ENCODE results near the gene EPHA1. TPM values are rescaled to one million over a fixed set of nuclear protein-coding genes. Genes with fewer than 3 reads are reported as not detected.

The EPHA1 gene
- total and polyA plus RNA-seq, 10 donors: 0.80 to 4.5 (median 2.3) TPM

GRCh38 chr7:143390104-143390772, 18.4 kb downstream of the EPHA1 start:
- Histone ChIP-seq H3K27me3 (replicated peaks in 1 of 7) (no peaks in the 10 kb centered on the region), H3K4me1 (peaks cover 11 to 100% (median 65%) of the 10 kb centered on the region in 6 donors), H3K36me3 (peaks cover 3 to 74% (median 56%) of the 10 kb centered on the region in 6 donors), H3K9me3 (no peaks in the 10 kb centered on the region), H3K4me3 (no peak overlapping the region), H3K27ac (peak overlapping the region in 3 of 8 donors; percentile 31 to 100 (median 38))
- DNase-seq: no peak
- WGBS, 5 donors: 89 to 96% (median 93%) methylated on average over 4 to 10 of the region's 10 CpGs
- TF ChIP-seq POLR2AphosphoS5 (IDR thresholded peaks at IDR 0.05) (peak in 1 of 3 donors; percentile 17), CTCF (IDR thresholded peaks at IDR 0.05 in 8 of 11, conservative IDR thresholded peaks at IDR 0.05 in 3 of 11) (no peak), POLR2A (IDR thresholded peaks at IDR 0.05) (no peak)
- intact Hi-C loops (cut with DNase I; ENCODE audit: low total_unique reads): no loop called here

- 83 to 93% (median 90%) methylated on average over 12 to 15 of the region's 15 CpGs for WGBS, 5 donors
Measured at GRCh38 chr7:143389316-143390103, 19.1 kb downstream of the EPHA1 start.

GRCh38 chr7:143388491-143389101, 20.1 kb downstream of the EPHA1 start:
- WGBS, 5 donors: 86 to 96% (median 95%) methylated on average over 16 to 28 of the region's 28 CpGs
- peaks cover 21 to 100% (median 74%) of the 10 kb centered on the region in 6 donors for H3K4me1 ChIP-seq
- no peak for DNase-seq

More at GRCh38 chr7:143389316-143390103, 19.1 kb downstream of the EPHA1 start:
- no peaks in the 10 kb centered on the region for H3K27me3 ChIP-seq (replicated peaks in 1 of 7)
- peaks cover 14 to 100% (median 66%) of the 10 kb centered on the region in 6 donors for H3K4me1 ChIP-seq
- H3K36me3 ChIP-seq: peaks cover 3 to 79% (median 56%) of the 10 kb centered on the region in 6 donors
- H3K4me3 ChIP-seq: no peak overlapping the region
- peak overlapping the region in 2 of 8 donors; percentile 38 to 100 for H3K27ac ChIP-seq
- H3K9me3 ChIP-seq: no peaks in the 10 kb centered on the region
- intact Hi-C loops (cut with DNase I; ENCODE audit: low total_unique reads): no loop called here
- no peak for TF ChIP-seq CTCF (IDR thresholded peaks at IDR 0.05 in 8 of 11, conservative IDR thresholded peaks at IDR 0.05 in 3 of 11)
- TF ChIP-seq POLR2AphosphoS5 (IDR thresholded peaks at IDR 0.05): peak in 2 of 3 donors; percentile 38 to 76
- no peak for TF ChIP-seq POLR2A (IDR thresholded peaks at IDR 0.05)
- no peak for DNase-seq

More at GRCh38 chr7:143388491-143389101, 20.1 kb downstream of the EPHA1 start:
- intact Hi-C loops (cut with DNase I; ENCODE audit: low total_unique reads): no loop called here
- Histone ChIP-seq H3K27me3 (replicated peaks in 1 of 7) (no peaks in the 10 kb centered on the region), H3K27ac (peak overlapping the region in 2 of 8 donors; percentile 38 to 100), H3K36me3 (peaks cover 3 to 86% (median 56%) of the 10 kb centered on the region in 6 donors), H3K4me3 (no peak overlapping the region), H3K9me3 (no peaks in the 10 kb centered on the region)
- TF ChIP-seq POLR2A (IDR thresholded peaks at IDR 0.05) (no peak), POLR2AphosphoS5 (IDR thresholded peaks at IDR 0.05) (peak; percentile 6 to 75 (median 10)), CTCF (IDR thresholded peaks at IDR 0.05 in 8 of 11, conservative IDR thresholded peaks at IDR 0.05 in 3 of 11) (no peak)
